Lower leg skin (tissue), 4 donors: Measurements from ENCODE around the gene RASSF4. TPM values are rescaled to one million over a fixed set of nuclear protein-coding genes. Genes with fewer than 3 reads are reported as not detected.

ENCODE experiments used
- DNase-seq, 2 donors: peaks; one replicate each; pipeline ENCODE4 v3.0.0-alpha.2; 2019; ENCODE audit warnings: low spot score in 2 of 2
- H3K4me3 ChIP-seq: fragments of 200-600 bp; sonication (generic); 2 replicates; pipeline ENCODE4 v1.5.1; 2017; ENCODE audit warnings: mild to moderate bottlenecking, low read depth; ENCODE audit not compliant: poor library complexity, severe bottlenecking
- POLR2A ChIP-seq, 2 donors: fragments of 450-650 bp; IDR thresholded peaks; one replicate each; pipeline ENCODE4 v1.6.1; 2016 to 2017; ENCODE audit warnings: antibody characterized with exemption in 2 of 2, mild to moderate bottlenecking in 1 of 2, moderate library complexity in 1 of 2
- WGBS, 2 donors: methylation state at CpG; one replicate each; pipeline ENCODE4 v1.1.5; 2018; 5-methylcytosine and 5-hydroxymethylcytosine counted together
- intact Hi-C: fragments of 100-400 bp; cut with DNase I; formaldehyde crosslinking; loops from one replicate; pipeline ENCODE4 v1.15.0; 2023; ENCODE audit warnings: low total_unique reads
- total RNA-seq, 4 donors: library from RNA; depleted of rRNA; stranded (reverse); fragments of >200 nt; gene quantifications; one replicate each; pipeline ENCODE4 v1.1.0, GENCODE V29; 2016
- TF ChIP-seq, protein P1 (sequence below), 3 donors: fragments of 450-650 bp; IDR thresholded peaks; one replicate each; pipeline ENCODE4 v1.5.1; 2016; ENCODE audit warnings: antibody characterized with exemption in 3 of 3, mild to moderate bottlenecking in 3 of 3, moderate library complexity in 2 of 3

RASSF4 gene
- total RNA-seq, 4 donors from 2014 or later: 4.4 to 11.0 (median 8.9) TPM

DNA sequence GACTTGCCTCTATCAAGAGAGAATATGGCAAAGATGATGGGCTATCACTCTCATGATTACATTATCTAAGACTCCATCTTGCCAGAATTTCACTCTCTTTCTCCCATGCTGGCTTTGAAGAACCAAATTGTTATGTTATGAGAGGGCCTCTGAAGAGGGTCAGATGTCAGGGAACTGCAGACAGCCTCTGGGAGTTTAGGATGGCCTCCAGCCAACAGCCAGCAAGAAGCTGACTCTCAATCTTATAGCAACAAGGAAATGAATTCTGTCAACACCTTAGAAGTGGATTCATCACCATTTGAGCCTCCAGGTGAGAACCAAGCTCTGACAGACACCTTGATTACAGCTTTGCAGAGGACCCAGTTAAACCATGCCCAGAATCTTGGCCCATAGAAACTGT is 74.7 kb downstream of the RASSF4 start:
- intact Hi-C loops: no loop called here
- TF ChIP-seq, protein P1, sequence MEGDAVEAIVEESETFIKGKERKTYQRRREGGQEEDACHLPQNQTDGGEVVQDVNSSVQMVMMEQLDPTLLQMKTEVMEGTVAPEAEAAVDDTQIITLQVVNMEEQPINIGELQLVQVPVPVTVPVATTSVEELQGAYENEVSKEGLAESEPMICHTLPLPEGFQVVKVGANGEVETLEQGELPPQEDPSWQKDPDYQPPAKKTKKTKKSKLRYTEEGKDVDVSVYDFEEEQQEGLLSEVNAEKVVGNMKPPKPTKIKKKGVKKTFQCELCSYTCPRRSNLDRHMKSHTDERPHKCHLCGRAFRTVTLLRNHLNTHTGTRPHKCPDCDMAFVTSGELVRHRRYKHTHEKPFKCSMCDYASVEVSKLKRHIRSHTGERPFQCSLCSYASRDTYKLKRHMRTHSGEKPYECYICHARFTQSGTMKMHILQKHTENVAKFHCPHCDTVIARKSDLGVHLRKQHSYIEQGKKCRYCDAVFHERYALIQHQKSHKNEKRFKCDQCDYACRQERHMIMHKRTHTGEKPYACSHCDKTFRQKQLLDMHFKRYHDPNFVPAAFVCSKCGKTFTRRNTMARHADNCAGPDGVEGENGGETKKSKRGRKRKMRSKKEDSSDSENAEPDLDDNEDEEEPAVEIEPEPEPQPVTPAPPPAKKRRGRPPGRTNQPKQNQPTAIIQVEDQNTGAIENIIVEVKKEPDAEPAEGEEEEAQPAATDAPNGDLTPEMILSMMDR (IDR thresholded peaks at IDR 0.05): no peak
- TF ChIP-seq POLR2A (IDR thresholded peaks at IDR 0.05): no peak
- no peak overlapping the region for H3K4me3 ChIP-seq
- DNase-seq: no peak

GRCh38 chr10:45035673-45036072 is 76.1 kb downstream of the RASSF4 start:
- intact Hi-C loops: no loop called here
- no peak overlapping the region for H3K4me3 ChIP-seq
- TF ChIP-seq, protein P1 (IDR thresholded peaks at IDR 0.05): no peak
- TF ChIP-seq POLR2A (IDR thresholded peaks at IDR 0.05): no peak
- DNase-seq: no peak

- H3K4me3 ChIP-seq: no peak overlapping the region
- intact Hi-C loops: no loop called here
- TF ChIP-seq, protein P1 (IDR thresholded peaks at IDR 0.05): no peak
- TF ChIP-seq POLR2A (IDR thresholded peaks at IDR 0.05): no peak
- no peak for DNase-seq
Measured at GRCh38 chr10:45040921-45041542, 81.4 kb downstream of the RASSF4 start.

DNA sequence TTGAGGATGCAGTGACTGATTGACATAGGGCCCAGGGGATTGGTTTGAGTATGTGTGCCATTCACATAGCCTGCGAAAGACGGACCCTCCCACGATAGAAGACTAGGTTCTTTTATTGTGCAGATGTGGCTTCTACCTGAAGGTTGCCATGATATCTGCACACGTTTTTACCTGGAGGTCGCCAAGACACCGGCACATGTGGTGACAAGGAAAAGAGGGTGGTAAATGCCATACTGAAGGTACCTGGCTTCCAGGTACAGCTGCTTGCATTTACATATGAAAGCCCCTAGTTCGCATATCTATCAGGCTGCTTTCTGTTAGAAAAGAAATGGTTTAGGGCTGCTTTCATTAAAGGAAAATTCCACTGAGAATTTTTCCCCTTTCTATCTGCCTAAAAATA is 84.7 kb downstream of the RASSF4 start:
- no peak for TF ChIP-seq POLR2A (IDR thresholded peaks at IDR 0.05)
- TF ChIP-seq, protein P1 (IDR thresholded peaks at IDR 0.05): no peak
- H3K4me3 ChIP-seq: no peak overlapping the region
- intact Hi-C loops: no loop called here
- DNase-seq: no peak
- 35 to 52% methylated on average over 7 of the region's 7 CpGs for WGBS, 2 donors

Other genes with a start within 250 kb of the RASSF4 start
- gene TMEM72, start 48.5 kb upstream of the RASSF4 start, total RNA-seq: not detected
- 100 to 1,000 TPM in 1 of 4 donors, 10 to 100 TPM in 3; 47.3 to 144 (median 72.7) TPM for gene DEPP1, start 19.0 kb downstream of the RASSF4 start, total RNA-seq
- gene ZNF22, start 41.1 kb downstream of the RASSF4 start, total RNA-seq: 10 to 100 TPM in 1 of 4 donors, 1 to 10 TPM in 3; 6.7 to 14.1 (median 9.4) TPM